ENCODE measurements around the gene NAP1L5.

DNA sequence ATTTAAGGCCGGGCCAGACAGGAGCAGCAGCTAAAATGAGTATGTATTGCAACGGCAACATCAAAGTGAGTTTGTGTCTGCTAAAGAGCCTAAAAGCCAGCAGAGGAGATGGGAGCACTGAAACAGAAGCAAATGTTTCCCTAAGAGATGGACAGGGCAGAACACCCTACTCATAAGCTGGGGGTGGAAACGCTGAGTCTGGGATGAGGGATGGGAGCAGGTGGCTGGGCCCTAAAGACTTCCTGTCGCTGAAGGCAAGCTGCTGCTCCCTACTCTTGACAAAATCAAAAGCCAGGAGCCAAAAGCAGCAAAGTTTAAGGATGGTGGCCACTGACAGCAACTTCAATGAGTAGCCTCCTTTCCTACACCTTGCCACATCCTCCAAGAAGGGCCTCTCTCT is 40.6 kb upstream of the NAP1L5 start:
- TF ChIP-seq KDM5A (IDR thresholded peaks at IDR 0.05) (no peak), CHD4 (IDR thresholded peaks at IDR 0.05; ENCODE audit: borderline replicate concordance) (no peak)
- TF ChIP-seq, protein P1, sequence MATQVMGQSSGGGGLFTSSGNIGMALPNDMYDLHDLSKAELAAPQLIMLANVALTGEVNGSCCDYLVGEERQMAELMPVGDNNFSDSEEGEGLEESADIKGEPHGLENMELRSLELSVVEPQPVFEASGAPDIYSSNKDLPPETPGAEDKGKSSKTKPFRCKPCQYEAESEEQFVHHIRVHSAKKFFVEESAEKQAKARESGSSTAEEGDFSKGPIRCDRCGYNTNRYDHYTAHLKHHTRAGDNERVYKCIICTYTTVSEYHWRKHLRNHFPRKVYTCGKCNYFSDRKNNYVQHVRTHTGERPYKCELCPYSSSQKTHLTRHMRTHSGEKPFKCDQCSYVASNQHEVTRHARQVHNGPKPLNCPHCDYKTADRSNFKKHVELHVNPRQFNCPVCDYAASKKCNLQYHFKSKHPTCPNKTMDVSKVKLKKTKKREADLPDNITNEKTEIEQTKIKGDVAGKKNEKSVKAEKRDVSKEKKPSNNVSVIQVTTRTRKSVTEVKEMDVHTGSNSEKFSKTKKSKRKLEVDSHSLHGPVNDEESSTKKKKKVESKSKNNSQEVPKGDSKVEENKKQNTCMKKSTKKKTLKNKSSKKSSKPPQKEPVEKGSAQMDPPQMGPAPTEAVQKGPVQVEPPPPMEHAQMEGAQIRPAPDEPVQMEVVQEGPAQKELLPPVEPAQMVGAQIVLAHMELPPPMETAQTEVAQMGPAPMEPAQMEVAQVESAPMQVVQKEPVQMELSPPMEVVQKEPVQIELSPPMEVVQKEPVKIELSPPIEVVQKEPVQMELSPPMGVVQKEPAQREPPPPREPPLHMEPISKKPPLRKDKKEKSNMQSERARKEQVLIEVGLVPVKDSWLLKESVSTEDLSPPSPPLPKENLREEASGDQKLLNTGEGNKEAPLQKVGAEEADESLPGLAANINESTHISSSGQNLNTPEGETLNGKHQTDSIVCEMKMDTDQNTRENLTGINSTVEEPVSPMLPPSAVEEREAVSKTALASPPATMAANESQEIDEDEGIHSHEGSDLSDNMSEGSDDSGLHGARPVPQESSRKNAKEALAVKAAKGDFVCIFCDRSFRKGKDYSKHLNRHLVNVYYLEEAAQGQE (IDR thresholded peaks at IDR 0.05): no peak

Data from A549 (cell line).